HG02943 (cell line): ENCODE data around the gene LHFPL5.

Experiments used
- ATAC-seq: cut with Tn5 transposase; IDR thresholded peaks from one replicate; pipeline ENCODE4 v1.9.1; 2021; ENCODE audit warnings: mild to moderate bottlenecking, low read depth, moderate library complexity; ENCODE audit not compliant: unreplicated experiment

Gene LHFPL5

GRCh38 chr6:35804996-35805736 lies at the start of gene LHFPL5:
LHFPL5 (plus strand) TSS chr6:35805352; CDS start chr6:35805671, 319 bp downstream.
- ATAC-seq = no peak

DNA sequence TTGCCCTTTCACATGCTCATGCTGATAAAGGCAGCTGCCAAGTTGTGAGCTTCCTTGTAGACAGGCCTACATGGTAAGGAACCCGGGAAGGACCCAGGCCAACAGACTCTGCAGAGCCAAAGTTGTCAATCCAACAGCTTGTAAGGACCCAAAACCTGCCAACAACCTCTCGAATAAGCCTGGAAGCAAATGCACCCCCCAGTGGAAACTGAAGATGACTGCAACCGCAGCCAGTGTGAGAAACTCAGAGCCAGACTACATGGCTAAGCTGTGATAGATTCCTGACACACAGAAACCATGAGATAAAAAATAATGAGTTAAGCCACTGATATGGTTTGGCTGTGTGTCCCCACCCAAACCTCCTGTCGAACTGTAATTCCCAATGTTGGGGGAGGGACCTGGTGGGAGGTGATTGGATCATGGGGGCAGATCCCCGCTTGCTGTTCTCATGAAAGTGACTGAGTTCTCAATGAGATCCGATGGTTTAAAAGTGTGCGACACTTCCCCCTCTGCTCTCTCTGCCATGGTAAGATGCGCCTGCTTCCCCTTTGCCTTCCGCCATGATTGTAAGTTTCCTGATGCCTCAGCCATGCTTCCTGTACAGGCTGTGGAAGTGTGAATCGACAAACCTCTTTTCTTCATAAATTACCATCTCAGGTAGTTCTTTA lies 47.6 kb upstream of the LHFPL5 start:
- no peak for ATAC-seq

DNA sequence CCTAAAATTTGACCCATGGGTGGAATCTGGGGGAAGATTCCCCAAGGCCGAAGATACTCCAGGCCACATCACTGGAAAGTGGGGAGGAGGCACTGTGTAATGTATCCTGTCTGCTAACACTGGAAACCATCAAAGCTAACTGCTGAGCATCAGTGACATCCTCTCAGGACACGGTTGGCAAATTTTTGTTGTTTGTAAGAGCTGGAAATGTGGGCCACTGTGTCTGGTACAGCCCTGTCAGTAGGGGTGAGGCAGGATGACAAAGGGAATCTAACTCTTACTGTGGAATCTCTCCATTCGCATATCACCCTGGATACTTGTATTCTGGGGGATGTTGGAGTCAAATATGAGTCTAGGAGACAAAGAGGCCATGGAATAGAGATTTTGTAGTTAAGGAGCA lies 45.7 kb upstream of the LHFPL5 start:
- ATAC-seq = no peak

GRCh38 chr6:35765739-35766138 lies 39.4 kb upstream of the LHFPL5 start:
- ATAC-seq = no peak

GRCh38 chr6:35769211-35769610 lies 35.9 kb upstream of the LHFPL5 start:
- no peak for ATAC-seq

DNA sequence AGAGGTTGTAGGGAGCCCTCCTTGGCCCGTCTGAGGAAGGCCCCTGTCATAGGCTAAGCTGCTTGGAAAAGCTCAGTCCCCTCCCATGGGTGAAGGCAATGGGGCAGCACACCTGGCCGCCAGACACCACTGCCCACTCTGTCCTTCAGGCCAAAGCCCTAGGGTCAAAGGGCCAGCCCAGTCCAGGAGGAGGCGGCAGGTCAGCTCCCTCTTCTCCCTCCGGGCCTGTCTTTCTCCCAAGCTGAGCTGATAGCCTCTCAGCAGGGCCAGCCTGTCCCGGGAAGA lies 33.9 kb upstream of the LHFPL5 start:
- no peak for ATAC-seq

DNA sequence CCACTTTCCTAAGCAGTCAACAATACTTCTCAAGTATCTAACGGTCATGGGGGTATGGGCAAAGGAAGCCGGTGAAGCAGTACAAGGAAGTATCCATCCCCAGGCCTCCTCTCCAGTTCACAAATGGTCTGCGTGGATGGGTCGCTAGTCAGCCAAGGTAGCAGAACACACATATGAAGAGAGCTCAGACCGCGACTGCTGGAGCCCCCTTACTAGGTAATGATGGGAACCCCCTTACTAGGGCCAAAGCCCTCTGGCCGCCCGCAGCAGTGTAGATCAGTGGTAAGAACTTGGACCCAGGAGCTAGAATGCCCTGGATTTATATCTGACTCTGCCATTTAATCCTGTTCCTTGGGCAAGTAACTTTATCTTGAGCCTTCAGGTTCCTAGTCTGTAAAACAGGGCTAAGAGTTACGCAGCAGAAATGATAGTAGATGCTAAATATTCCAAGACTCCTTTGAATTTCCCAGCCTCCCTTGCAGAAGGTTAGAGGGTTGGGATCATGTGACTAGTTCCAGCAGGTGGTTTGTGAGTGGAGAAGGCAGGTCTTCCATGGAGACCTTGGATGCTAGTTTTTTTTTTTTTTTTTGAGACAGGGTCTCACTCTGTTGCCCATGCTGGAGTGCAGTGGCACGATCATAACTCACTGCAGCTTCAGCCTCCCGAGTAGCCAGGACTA lies 30.9 kb upstream of the LHFPL5 start:
- ATAC-seq = no peak

- no peak for ATAC-seq
Observed at GRCh38 chr6:35775031-35775430, 30.1 kb upstream of the LHFPL5 start.

GRCh38 chr6:35776364-35777215 lies 28.6 kb upstream of the LHFPL5 start, which contains the start of gene CLPSL2:
CLPSL2 (plus strand) TSS chr6:35776598; CDS start chr6:35776619, 21 bp downstream.
- ATAC-seq = no peak

DNA sequence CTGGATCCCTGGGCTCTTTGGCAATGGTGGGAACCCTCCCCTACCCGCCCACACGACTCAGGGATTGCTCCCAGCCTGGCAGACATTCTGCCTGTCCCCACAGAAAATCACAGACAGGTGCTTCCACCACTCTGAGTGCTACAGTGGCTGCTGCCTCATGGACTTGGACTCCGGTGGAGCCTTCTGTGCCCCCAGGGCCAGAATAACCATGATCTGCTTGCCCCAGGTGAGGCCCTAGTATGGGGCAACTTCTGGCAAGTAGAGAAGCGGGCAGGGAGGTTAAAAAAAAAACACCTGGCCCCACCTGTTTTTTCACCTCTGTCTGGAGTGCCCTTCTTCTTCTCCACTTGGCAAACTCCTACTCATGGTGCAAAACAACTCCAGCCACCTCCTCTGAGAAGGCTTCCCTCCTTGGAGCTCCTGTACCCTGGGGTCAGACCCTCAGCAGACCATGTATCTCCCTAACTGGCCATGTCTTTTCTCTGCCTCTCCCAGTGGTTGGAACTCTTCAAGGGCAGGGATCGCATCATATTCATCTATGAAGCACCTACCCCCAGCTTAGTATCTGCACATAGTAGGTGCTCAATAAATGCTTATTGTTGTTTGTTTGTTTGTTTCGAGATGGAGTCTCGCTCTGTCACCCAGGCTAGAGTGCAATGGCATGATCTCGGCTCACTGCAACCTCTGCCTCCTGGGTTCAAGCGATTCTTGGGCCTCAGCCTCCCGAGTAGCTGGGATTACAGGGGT lies 27.6 kb upstream of the LHFPL5 start:
- no peak for ATAC-seq

DNA sequence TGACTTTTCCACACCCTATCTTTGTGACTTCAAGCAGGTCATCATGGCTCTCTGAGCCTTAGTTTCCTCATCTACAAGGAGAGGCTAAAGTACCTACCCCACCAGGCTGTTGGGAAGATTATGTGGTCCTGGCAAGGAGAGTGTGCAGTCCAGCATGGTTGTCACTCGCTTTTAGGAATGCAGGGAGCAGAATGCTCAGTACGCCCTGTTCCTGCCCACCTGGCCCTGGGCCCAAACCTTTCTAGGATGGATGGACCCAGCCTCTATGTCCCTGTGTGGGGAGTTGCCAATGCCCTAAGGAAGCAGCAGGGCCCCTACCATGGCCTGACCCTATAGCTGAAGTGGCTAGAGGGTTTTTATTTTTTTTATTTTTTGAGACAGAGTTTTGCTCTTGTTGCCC lies 26.7 kb upstream of the LHFPL5 start:
- no peak for ATAC-seq

GRCh38 chr6:35780719-35781118 lies 24.4 kb upstream of the LHFPL5 start, which contains the start of gene CLPSL1:
CLPSL1 (plus strand) TSS chr6:35781019; CDS start chr6:35781111, 92 bp downstream.
- no peak for ATAC-seq

- no peak for ATAC-seq
Observed at GRCh38 chr6:35781290-35781689, 23.9 kb upstream of the LHFPL5 start.

DNA sequence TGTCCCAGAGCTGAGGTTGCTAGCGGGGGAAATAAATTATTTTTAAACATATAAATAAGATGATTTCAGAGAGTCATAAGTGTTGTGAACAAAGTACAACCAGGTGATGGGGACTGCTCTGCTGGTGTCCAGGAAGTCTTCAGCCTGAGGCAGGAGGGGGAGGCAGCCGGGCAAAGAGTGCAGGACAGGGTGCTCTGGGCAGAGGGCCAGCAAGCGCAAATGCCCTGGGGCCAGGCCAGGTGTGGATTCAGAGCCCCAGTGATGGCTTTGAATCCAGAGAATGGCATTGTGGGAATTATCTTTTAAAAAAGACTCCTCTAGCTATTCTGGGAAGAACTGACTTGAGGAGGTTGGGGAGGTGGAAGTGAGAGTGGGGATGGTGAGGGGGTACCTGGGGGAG lies 22.7 kb upstream of the LHFPL5 start:
- ATAC-seq = no peak

DNA sequence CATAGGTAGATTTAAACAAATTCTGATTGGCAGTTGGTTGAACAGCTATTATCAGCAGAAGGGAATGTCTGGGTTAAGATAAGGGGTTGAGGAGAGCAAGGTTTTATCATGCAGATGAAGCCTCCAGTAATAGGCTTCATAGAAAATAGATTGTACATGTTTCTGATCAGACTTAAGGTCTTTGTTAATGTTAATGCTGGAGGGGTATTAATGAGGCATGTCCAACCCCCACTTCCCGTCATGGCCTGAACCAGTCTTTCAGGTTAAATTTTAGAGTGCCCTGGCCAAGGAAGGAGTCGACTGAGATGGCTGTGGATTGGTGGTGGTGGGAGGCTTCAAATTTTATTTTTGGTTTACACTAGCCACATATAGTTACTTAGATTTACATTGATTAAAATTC lies 21.0 kb upstream of the LHFPL5 start:
- no peak for ATAC-seq

DNA sequence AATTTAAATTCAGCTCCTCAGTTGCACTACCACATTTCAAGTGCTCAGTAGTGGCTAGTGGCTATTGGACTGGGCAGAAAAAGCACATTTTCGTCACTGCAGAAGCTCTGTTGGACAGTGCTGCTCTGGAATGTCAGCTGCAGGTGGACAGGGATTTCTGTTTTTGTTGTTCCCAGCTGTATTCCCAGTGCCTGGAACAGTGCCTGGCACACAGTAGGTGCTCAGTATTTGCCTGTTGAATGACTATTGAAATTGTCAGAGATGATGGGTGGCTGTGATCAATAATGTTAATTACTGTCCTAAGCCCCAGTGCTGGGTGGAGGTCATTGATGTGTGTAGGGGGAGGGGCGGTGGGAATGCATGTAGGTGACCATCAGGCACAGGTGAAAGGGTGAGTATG lies 18.9 kb upstream of the LHFPL5 start:
- no peak for ATAC-seq

- ATAC-seq = no peak
Observed at GRCh38 chr6:35786810-35787209, 18.3 kb upstream of the LHFPL5 start.

DNA sequence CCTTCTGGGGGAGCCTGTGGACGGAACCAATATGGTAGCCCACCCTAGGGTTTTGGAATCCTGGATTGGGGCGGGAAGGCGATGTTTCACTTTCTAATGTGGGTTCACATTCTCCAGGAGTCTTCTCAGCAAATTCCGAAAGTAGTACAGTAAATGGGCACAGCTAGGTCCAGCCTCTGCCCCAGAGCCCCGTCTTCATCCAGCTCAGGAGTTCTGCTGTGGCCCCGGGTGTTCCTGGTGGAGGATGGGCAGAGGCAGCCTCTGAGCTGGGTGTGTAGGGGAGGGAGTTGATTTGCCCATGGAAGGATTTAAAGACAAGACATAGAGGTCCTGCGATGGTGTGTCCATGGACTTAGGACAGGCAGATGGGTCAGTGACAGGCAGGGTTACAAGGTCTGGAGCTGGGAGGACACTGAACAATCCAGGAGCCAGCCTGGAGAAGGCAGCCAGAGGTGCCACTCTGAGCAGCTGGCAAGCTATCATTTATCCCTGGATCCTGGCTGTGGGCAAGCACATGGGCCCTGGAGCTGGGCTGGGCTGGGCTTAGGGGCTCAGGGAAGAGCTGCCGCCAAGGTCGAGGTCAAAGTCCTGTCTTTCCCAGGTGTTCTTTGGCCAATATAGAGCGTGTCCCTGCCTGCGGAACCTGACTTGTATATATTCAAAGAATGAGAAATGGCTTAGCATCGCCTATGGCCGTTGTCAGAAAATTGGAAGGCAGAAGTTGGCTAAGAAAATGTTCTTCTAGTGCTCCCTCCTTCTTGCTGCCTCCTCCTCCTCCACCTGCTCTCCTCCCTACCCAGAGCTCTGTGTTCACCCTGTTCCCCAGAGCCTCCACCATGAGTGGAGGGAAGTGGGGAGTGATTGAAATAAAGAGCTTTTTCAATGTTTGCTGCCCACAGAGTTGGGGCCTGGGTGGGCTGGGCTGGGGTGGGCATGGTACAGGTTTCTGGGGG lies 17.6 kb upstream of the LHFPL5 start:
- no peak for ATAC-seq

GRCh38 chr6:35788423-35788982 lies 16.6 kb upstream of the LHFPL5 start:
- no peak for ATAC-seq
